Progenitor cell of endocrine pancreas (in vitro differentiated cells): Measurements from ENCODE around the gene DNAJC6. TPM values are rescaled to one million over a fixed set of nuclear protein-coding genes. Genes with fewer than 3 reads are reported as not detected.

Experiments used
- DNase-seq: peaks from one replicate; pipeline ENCODE4 v3.0.0; 2021; ENCODE audit warnings: low spot score; ENCODE audit not compliant: unreplicated experiment
- H3K27ac Mint-ChIP-seq: 2 replicates; pipeline ENCODE4 v1.8.0; 2021; ENCODE audit warnings: mild to moderate bottlenecking, moderate library complexity, mixed read lengths
- H3K27me3 Mint-ChIP-seq: 2 replicates; pipeline ENCODE4 v1.8.0; 2021; ENCODE audit warnings: mixed read lengths
- H3K36me3 Mint-ChIP-seq: 2 replicates; pipeline ENCODE4 v1.8.0; 2022; ENCODE audit warnings: mixed read lengths; ENCODE audit not compliant: insufficient read depth
- H3K4me1 Mint-ChIP-seq: 2 replicates; pipeline ENCODE4 v1.8.0; 2021; ENCODE audit warnings: low read depth, mixed read lengths
- H3K4me3 Mint-ChIP-seq: 2 replicates; pipeline ENCODE4 v1.8.0; 2021; ENCODE audit warnings: low read depth, mild to moderate bottlenecking, moderate library complexity, mixed read lengths
- H3K9me3 Mint-ChIP-seq: 2 replicates; pipeline ENCODE4 v1.8.0; 2021; ENCODE audit warnings: low read depth, mixed read lengths
- total RNA-seq: library from RNA; stranded (reverse); gene quantifications from 2 replicates; pipeline ENCODE4 v1.2.1, GENCODE V29; 2021
- TF ChIP-seq, protein P1 (sequence below): fragments of 200-600 bp; sonication (generic); IDR thresholded peaks from one replicate; pipeline ENCODE4 v1.5.0; 2021; ENCODE audit warnings: antibody characterized with exemption, mild to moderate bottlenecking; ENCODE audit not compliant: unreplicated experiment

Gene DNAJC6
- total RNA-seq, 1 donor from 2014 or later: 7.1 TPM

DNA sequence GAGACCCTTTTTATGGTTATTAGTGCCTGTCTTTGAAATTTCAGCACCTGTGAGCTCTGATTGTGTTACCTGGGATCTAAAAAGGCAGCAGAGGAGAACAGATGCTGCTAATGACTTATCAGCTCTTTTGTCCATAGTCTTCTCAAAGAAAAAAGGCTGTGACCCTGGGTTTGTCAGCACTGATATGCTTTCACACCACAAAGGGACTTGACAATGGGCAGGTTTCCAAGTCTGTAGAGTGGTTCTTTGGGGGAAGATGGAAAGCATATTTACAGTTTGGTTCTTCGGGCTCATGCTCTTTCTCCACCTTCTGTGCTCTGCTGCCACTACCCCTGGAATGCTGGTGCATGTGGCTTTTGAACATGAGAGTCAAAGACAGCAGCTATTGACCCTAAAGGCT is 32.0 kb downstream of the DNAJC6 start:
- Mint-ChIP-seq H3K27me3 (no peaks in the 10 kb centered on the region), H3K27ac (no peak overlapping the region), H3K36me3 (no peaks in the 10 kb centered on the region), H3K4me3 (no peak overlapping the region), H3K4me1 (peaks cover 9% of the 10 kb centered on the region), H3K9me3 (peaks cover 5% of the 10 kb centered on the region)
- TF ChIP-seq, protein P1, sequence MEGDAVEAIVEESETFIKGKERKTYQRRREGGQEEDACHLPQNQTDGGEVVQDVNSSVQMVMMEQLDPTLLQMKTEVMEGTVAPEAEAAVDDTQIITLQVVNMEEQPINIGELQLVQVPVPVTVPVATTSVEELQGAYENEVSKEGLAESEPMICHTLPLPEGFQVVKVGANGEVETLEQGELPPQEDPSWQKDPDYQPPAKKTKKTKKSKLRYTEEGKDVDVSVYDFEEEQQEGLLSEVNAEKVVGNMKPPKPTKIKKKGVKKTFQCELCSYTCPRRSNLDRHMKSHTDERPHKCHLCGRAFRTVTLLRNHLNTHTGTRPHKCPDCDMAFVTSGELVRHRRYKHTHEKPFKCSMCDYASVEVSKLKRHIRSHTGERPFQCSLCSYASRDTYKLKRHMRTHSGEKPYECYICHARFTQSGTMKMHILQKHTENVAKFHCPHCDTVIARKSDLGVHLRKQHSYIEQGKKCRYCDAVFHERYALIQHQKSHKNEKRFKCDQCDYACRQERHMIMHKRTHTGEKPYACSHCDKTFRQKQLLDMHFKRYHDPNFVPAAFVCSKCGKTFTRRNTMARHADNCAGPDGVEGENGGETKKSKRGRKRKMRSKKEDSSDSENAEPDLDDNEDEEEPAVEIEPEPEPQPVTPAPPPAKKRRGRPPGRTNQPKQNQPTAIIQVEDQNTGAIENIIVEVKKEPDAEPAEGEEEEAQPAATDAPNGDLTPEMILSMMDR: no peak
- DNase-seq: no peak

- Mint-ChIP-seq H3K27ac (no peak overlapping the region), H3K9me3 (no peaks in the 10 kb centered on the region), H3K27me3 (no peaks in the 10 kb centered on the region), H3K36me3 (no peaks in the 10 kb centered on the region), H3K4me3 (no peak overlapping the region), H3K4me1 (peaks cover 9% of the 10 kb centered on the region)
- no peak for DNase-seq
- TF ChIP-seq, protein P1: no peak
Observed at GRCh38 chr1:65343286-65343685, 33.9 kb downstream of the DNAJC6 start.

GRCh38 chr1:65344171-65344814 is 35.0 kb downstream of the DNAJC6 start:
- Mint-ChIP-seq H3K27ac (no peak overlapping the region), H3K4me1 (peaks cover 6% of the 10 kb centered on the region), H3K36me3 (no peaks in the 10 kb centered on the region), H3K9me3 (no peaks in the 10 kb centered on the region), H3K4me3 (no peak overlapping the region), H3K27me3 (no peaks in the 10 kb centered on the region)
- TF ChIP-seq, protein P1: no peak
- DNase-seq: no peak

DNA sequence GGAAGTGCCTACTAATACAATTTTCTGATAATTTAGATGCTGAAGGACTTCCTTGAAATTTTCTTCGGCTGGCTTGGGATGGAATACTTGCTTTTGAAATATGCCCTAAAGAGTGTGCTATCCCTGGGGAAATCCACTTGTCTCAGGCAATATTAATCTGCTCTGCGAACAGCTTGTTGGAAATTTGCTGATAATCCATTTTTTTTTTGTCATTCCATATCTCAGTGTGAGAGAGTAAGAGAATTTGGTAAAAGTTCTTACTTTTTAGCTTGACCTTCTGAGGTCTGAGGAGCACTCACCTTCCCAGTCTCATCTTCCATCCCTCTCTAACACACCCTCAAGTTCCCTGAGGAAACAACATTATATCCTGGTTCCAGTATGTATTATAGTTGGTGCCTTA is 36.8 kb downstream of the DNAJC6 start:
- H3K27me3 Mint-ChIP-seq: no peaks in the 10 kb centered on the region
- TF ChIP-seq, protein P1: no peak

DNA sequence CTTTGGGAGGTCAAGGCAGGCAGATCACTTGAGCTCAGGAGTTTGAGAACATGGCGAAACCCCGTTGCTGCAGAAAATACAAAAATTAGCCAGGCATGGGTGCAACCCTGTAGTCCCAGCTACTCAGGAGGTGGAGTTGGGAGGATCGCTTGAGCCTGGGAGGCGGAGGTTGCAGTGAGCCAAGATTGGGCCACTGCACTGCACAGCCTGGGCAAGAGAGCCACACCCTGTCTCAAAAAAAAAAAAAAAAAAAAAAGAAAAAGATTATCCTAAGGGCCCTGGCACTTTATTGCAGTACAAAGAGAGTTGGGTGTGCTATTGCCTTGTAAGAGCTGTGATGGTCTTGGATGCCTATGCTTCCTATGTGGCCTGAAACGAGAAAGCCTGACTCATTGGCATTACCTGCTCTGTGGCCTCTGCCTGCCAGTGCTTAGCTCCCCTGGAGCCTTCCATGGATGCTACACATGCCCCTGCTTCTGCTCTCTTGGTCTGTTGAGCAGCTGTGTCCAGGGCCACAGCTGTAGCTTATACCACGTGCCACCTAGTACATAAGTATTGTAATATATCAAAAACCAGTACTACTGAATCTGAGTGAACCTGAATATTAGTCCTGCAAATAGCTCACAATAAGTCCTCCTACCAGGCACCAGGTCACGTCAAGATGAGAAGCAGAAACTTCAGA is 45.8 kb downstream of the DNAJC6 start:
- Mint-ChIP-seq H3K9me3 (peaks cover 4% of the 10 kb centered on the region), H3K27ac (no peak overlapping the region), H3K4me1 (no peaks in the 10 kb centered on the region), H3K27me3 (no peaks in the 10 kb centered on the region), H3K4me3 (no peak overlapping the region), H3K36me3 (peaks cover 2% of the 10 kb centered on the region)
- TF ChIP-seq, protein P1: no peak
- DNase-seq: no peak

More for the DNA sequence above, 36.8 kb downstream of the DNAJC6 start:
- no peaks in the 10 kb centered on the region for H3K9me3 Mint-ChIP-seq
- no peaks in the 10 kb centered on the region for H3K4me1 Mint-ChIP-seq
- no peak overlapping the region for H3K27ac Mint-ChIP-seq
- H3K36me3 Mint-ChIP-seq: no peaks in the 10 kb centered on the region
- H3K4me3 Mint-ChIP-seq: no peak overlapping the region
- no peak for DNase-seq
